Measurements from ENCODE around the gene KLHL26. TPM values are rescaled to one million over a fixed set of nuclear protein-coding genes. Genes with fewer than 3 reads are reported as not detected.
A peak's percentile ranks its signal among the peaks of the same experiment; 100 is the strongest.

Gene KLHL26
- total RNA-seq, 1 donor from 2014 or later = 6.2 TPM

DNA sequence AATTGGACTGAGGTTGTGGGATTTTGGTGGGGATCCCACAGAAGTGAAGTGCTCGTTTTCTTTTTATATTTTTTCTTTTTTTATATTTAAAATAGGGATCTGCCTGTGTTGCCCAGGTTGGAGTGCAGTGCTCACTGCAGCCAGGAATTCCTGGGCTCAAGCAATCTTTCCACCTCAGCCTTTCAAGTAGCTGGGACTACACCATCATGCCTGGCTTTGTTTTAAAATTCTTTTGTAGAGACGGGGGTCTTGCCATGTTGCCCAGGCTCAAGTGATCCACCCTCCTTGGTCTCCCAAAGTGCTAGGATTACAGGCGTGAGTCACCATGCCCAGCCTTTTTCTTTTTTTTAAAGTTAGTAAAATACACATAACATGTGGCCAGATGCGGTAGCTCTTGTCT, 67.2 kb downstream of the KLHL26 start:
- no peaks in the 10 kb centered on the region for H3K36me3 ChIP-seq
- no peaks in the 10 kb centered on the region for H3K9me3 ChIP-seq (replicated peaks)
- no peak for DNase-seq
- intact Hi-C loops (cut with micrococcal nuclease) = no loop called here
- no peaks in the 10 kb centered on the region for H3K27me3 ChIP-seq (ENCODE audit: low read depth)
- peaks cover 35% of the 10 kb centered on the region for H3K4me1 ChIP-seq
- TF ChIP-seq, protein P1, sequence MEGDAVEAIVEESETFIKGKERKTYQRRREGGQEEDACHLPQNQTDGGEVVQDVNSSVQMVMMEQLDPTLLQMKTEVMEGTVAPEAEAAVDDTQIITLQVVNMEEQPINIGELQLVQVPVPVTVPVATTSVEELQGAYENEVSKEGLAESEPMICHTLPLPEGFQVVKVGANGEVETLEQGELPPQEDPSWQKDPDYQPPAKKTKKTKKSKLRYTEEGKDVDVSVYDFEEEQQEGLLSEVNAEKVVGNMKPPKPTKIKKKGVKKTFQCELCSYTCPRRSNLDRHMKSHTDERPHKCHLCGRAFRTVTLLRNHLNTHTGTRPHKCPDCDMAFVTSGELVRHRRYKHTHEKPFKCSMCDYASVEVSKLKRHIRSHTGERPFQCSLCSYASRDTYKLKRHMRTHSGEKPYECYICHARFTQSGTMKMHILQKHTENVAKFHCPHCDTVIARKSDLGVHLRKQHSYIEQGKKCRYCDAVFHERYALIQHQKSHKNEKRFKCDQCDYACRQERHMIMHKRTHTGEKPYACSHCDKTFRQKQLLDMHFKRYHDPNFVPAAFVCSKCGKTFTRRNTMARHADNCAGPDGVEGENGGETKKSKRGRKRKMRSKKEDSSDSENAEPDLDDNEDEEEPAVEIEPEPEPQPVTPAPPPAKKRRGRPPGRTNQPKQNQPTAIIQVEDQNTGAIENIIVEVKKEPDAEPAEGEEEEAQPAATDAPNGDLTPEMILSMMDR (IDR thresholded peaks at IDR 0.05; ENCODE audit: borderline replicate concordance) = no peak
- no peak overlapping the region for H3K27ac ChIP-seq (replicated peaks)
- no peak overlapping the region for H3K4me3 ChIP-seq

DNA sequence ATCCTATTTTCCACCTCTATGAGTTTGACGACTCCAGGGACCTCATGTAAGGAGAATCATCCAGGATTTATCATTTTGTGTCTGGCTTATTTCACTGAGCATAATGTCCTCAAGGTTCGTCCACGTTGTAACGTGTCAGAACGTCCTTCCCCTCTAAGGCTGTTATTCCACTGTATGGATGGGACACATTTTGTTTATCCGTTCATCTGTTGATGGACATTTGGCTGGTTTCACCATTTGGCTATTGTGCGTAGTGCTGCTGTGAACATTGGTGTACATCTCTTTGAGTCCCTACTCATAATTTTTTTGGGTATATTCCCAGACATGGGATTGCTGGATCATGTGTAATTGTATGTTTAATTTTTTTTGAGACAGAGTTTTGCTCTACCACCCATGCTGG, 68.1 kb downstream of the KLHL26 start:
- TF ChIP-seq, protein P1 (IDR thresholded peaks at IDR 0.05; ENCODE audit: borderline replicate concordance) = no peak
- Histone ChIP-seq H3K27ac (replicated peaks) (no peak overlapping the region), H3K9me3 (replicated peaks) (no peaks in the 10 kb centered on the region), H3K4me1 (peaks cover 38% of the 10 kb centered on the region), H3K4me3 (no peak overlapping the region), H3K27me3 (ENCODE audit: low read depth) (no peaks in the 10 kb centered on the region), H3K36me3 (no peaks in the 10 kb centered on the region)
- intact Hi-C loops (cut with micrococcal nuclease) = no loop called here
- DNase-seq = no peak

DNA sequence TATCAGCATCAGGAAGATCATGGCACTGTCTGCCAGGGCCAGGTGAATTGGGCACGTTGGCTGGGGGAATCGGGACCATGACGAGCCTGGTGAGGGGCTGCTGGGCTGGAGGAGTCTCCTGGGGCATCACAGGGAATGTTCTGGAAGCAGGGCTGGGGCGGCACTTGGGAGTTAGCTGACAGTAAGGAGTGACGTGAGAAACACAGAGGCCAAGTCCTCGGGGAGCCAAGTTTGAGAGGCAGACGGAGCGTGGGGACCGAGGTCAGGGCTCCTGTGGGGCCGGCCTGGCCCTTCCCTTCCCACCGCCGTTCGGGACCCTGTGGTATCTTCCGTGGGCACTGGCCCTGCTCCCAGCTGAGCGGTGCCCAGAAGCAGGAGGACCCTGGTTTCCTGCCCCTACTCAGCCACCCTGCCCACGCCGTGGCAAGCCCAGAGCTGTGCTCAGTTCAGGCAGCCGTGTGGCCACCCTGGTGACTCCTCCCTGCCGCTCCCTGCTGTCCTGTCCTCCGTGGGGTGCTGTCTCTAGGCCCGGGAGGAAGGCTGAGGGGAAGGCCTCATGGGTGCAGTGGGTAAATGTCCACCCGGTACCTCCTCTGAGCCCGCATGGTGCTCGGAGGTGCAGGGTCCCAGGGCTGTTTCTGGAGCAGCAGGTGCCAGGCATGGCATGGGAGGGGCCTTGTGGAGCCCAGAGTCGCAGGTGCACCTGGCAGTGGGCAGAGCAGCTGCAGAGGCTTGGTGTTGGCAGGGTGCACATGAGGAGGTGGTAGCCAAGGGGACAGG, 71.8 kb downstream of the KLHL26 start:
- H3K27me3 ChIP-seq (ENCODE audit: low read depth) = no peaks in the 10 kb centered on the region
- DNase-seq = peak; percentile 41
- intact Hi-C loops (cut with micrococcal nuclease) = no loop called here
- H3K36me3 ChIP-seq = no peaks in the 10 kb centered on the region
- H3K4me3 ChIP-seq = no peak overlapping the region
- H3K4me1 ChIP-seq = peaks cover 44% of the 10 kb centered on the region
- H3K27ac ChIP-seq (replicated peaks) = no peak overlapping the region
- H3K9me3 ChIP-seq (replicated peaks) = no peaks in the 10 kb centered on the region
- TF ChIP-seq, protein P1 (IDR thresholded peaks at IDR 0.05; ENCODE audit: borderline replicate concordance) = no peak

DNA sequence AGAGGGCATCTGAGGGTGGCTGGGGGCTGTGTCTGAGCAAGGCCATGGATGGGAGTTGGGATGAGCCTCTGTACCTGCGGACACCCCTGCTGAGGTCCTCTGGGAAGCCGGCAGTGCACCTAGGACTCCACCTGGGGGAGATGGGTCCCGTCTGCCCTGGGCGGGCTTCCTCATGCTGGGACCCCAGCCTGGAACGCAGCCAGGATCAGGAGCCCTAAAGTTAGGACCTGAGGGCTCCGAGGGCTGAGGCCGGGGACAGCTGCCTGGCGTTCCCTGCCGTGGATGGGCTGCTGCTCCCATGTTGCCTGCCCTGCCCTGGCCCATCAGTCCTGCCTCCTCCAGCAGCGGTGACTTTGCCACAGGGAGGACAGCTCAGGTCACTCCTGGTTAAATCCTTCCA, 72.7 kb downstream of the KLHL26 start:
- H3K27ac ChIP-seq (replicated peaks) = no peak overlapping the region
- no peaks in the 10 kb centered on the region for H3K9me3 ChIP-seq (replicated peaks)
- H3K4me3 ChIP-seq = no peak overlapping the region
- peaks cover 49% of the 10 kb centered on the region for H3K4me1 ChIP-seq
- no peaks in the 10 kb centered on the region for H3K27me3 ChIP-seq (ENCODE audit: low read depth)
- TF ChIP-seq, protein P1 (IDR thresholded peaks at IDR 0.05; ENCODE audit: borderline replicate concordance) = no peak
- intact Hi-C loops (cut with micrococcal nuclease) = no loop called here
- no peaks in the 10 kb centered on the region for H3K36me3 ChIP-seq
- DNase-seq = no peak

DNA sequence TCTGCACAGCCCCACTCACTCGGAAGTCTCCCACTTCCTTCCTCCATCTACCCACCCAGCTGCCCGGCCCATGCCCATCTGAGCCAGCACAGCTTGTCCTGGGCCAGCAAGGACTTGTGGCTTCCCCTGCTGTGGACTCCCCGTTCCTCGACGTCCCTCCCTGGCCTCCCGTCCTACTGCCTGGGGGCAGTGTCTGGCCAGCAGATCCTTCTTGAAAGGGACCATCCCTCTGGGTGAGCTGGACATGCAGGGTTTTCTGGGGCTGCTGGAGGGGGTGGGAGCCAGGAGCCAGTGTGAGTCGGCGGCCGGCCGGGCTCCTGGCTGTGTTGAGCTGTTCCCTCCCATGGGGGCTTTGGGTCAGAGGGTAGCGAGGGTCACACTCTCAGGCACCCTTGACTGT, 73.4 kb downstream of the KLHL26 start:
- TF ChIP-seq, protein P1 (IDR thresholded peaks at IDR 0.05; ENCODE audit: borderline replicate concordance) = no peak
- Histone ChIP-seq H3K27ac (replicated peaks) (no peak overlapping the region), H3K4me1 (peaks cover 49% of the 10 kb centered on the region), H3K9me3 (replicated peaks) (no peaks in the 10 kb centered on the region), H3K27me3 (ENCODE audit: low read depth) (no peaks in the 10 kb centered on the region), H3K4me3 (no peak overlapping the region), H3K36me3 (no peaks in the 10 kb centered on the region)
- intact Hi-C loops (cut with micrococcal nuclease) = no loop called here
- DNase-seq = no peak
